Neural crest cell (in vitro differentiated cells): Measurements from ENCODE around the gene OR52A1. TPM values are rescaled to one million over a fixed set of nuclear protein-coding genes. Genes with fewer than 3 reads are reported as not detected.

Experiments
- DNase-seq: peaks from one replicate; pipeline ENCODE4 v3.0.0; 2021; ENCODE audit warnings: low read depth, mixed read lengths, low spot score
- H3K27ac Mint-ChIP-seq: one replicate; pipeline ENCODE4 v1.8.0; 2021; ENCODE audit warnings: mild to moderate bottlenecking, mixed read lengths; ENCODE audit not compliant: unreplicated experiment
- H3K27me3 Mint-ChIP-seq: 2 replicates; pipeline ENCODE4 v1.8.0; 2021; ENCODE audit warnings: low read depth, mild to moderate bottlenecking, mixed read lengths
- H3K36me3 Mint-ChIP-seq: 2 replicates; pipeline ENCODE4 v1.8.0; 2021; ENCODE audit warnings: low read depth, mild to moderate bottlenecking, mixed read lengths
- H3K4me1 Mint-ChIP-seq: 2 replicates; pipeline ENCODE4 v1.8.0; 2021; ENCODE audit warnings: mixed read lengths
- H3K4me3 Mint-ChIP-seq: one replicate; pipeline ENCODE4 v1.8.0; 2021; ENCODE audit warnings: mild to moderate bottlenecking, mixed read lengths
- H3K9me3 Mint-ChIP-seq: 2 replicates; pipeline ENCODE4 v1.8.0; 2021; ENCODE audit warnings: mixed read lengths
- total RNA-seq: library from RNA; stranded (reverse); gene quantifications from 2 replicates; pipeline ENCODE4 v1.2.1, GENCODE V29; 2021
- TF ChIP-seq, protein P1 (sequence below): fragments of 200-600 bp; sonication (generic); conservative IDR thresholded peaks from 2 replicates; pipeline ENCODE4 v1.5.0; 2021; ENCODE audit warnings: antibody characterized with exemption, mild to moderate bottlenecking

The OR52A1 gene
- total RNA-seq, 1 donor from 2014 or later: not detected

DNA sequence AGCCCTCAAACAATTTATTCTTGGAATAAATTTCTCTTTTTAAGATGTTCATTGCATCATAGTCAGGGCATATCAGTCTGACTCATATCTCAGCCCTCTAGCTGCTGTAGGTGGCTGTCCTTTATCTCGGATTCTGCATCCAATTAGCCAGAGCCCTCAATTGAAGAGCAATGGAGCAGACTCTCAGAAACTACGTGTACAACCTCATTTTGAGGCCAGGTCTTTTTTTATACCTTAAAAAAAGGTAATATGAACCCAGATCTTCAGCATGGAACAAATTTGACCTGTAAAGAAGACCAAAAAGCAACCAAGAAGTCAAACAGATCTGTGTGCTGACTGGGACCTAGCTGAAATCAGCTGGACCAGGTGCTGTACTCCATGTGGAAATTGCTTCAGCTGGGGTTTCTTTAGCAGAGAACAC lies 25.1 kb downstream of the OR52A1 start:
- TF ChIP-seq, protein P1, sequence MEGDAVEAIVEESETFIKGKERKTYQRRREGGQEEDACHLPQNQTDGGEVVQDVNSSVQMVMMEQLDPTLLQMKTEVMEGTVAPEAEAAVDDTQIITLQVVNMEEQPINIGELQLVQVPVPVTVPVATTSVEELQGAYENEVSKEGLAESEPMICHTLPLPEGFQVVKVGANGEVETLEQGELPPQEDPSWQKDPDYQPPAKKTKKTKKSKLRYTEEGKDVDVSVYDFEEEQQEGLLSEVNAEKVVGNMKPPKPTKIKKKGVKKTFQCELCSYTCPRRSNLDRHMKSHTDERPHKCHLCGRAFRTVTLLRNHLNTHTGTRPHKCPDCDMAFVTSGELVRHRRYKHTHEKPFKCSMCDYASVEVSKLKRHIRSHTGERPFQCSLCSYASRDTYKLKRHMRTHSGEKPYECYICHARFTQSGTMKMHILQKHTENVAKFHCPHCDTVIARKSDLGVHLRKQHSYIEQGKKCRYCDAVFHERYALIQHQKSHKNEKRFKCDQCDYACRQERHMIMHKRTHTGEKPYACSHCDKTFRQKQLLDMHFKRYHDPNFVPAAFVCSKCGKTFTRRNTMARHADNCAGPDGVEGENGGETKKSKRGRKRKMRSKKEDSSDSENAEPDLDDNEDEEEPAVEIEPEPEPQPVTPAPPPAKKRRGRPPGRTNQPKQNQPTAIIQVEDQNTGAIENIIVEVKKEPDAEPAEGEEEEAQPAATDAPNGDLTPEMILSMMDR: no peak
- Mint-ChIP-seq H3K4me1 (no peaks in the 10 kb centered on the region), H3K27me3 (peaks cover 4% of the 10 kb centered on the region), H3K4me3 (no peak overlapping the region), H3K9me3 (no peaks in the 10 kb centered on the region), H3K27ac (no peak overlapping the region), H3K36me3 (no peaks in the 10 kb centered on the region)
- no peak for DNase-seq

DNA sequence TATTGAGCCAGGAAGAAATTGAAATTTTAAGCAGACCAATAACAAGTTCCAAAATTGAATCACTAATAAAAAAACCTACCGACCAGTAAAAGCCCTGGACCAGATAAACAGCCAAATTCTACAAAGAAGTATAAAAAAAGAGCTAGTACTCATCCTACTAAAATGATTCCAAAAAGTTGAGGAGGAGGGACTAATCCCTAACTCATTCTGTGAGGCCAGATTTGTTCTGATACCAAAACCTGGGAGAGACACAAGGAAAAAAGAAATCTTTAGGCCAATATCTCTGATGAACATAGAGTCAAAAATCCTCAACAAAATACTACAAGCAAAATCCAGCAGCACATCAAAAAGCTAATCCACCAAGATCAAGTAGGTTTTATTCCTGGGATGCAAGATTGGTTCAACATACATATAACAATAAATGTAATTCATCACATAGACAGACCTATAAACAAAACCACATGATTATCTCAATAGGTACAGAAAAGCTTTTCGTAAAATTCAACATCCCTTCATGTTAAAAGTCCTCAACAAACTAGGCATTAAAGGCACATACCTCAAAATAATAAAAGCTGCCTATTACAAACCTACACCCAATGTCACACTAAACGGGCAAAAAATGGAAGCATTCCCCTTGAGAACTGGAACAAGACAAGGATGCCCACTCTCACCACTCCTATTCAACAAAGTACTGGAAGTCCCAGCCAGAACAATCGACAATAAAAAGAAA lies 29.5 kb downstream of the OR52A1 start:
- DNase-seq: no peak
- no peak overlapping the region for H3K27ac Mint-ChIP-seq
- TF ChIP-seq, protein P1: no peak

DNA sequence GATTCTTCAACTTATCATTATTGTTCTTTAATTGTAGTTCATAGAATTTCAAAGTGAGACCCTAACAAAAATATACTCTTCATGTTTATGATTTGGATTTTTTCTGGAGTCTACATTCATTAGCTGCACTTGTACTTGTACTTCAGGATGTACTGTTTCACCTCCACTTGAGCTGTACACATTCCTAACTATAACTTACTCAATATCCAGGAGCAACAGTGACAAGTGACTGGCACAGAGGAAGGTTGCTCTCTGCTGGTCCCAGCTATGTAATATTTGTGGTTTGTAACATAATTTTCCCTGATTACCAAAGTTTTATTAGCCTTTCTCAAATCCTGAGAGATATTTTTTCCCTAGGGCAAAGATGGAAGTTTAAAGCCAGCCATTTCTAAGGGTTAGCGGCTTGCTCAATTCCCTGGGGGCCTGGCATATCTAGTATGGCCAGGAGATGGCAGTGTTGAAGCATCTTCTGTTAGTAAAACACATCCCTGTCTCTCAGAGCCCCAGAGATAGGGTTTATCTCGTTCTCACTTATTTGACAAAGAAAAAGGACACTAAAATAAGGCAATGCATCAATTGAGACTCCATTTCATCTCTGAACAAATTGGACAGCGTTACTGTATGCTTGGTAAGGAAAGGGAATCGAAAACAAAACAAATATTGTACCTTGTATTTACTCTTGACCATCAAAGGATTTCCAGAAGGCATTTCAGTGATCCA lies 30.6 kb downstream of the OR52A1 start:
- H3K36me3 Mint-ChIP-seq: no peaks in the 10 kb centered on the region
- TF ChIP-seq, protein P1: peak; percentile 92
- DNase-seq: peak; percentile 69
- no peak overlapping the region for H3K27ac Mint-ChIP-seq
- H3K4me1 Mint-ChIP-seq: no peaks in the 10 kb centered on the region
- H3K27me3 Mint-ChIP-seq: peaks cover 19% of the 10 kb centered on the region
- H3K4me3 Mint-ChIP-seq: no peak overlapping the region
- H3K9me3 Mint-ChIP-seq: no peaks in the 10 kb centered on the region

More for the DNA sequence above, 29.5 kb downstream of the OR52A1 start:
- H3K27me3 Mint-ChIP-seq: peaks cover 19% of the 10 kb centered on the region
- no peaks in the 10 kb centered on the region for H3K4me1 Mint-ChIP-seq
- no peak overlapping the region for H3K4me3 Mint-ChIP-seq
- no peaks in the 10 kb centered on the region for H3K9me3 Mint-ChIP-seq
- H3K36me3 Mint-ChIP-seq: no peaks in the 10 kb centered on the region

DNA sequence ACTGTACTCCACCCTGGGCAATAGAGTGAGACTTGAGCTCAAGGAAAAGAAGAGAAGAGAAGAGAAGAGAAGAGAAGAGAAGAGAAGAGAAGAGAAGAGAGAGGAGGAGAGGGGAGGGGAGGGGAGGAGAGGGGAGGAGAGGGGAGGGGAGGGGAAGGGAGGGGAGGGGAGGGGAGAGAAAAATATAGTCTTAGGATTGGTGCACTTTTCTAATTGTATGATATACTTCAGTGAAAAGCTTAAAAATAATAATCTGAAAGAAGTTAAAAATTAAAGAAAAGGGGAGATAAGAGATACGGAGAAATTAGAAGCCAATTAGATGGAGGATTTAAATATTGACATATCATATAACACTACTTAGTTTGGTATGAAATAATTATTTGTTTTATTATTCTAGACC lies 35.7 kb downstream of the OR52A1 start:
- Mint-ChIP-seq H3K4me3 (no peak overlapping the region), H3K27me3 (peaks cover 18% of the 10 kb centered on the region), H3K9me3 (no peaks in the 10 kb centered on the region), H3K27ac (no peak overlapping the region), H3K4me1 (no peaks in the 10 kb centered on the region), H3K36me3 (no peaks in the 10 kb centered on the region)
- no peak for DNase-seq
- TF ChIP-seq, protein P1: no peak

DNA sequence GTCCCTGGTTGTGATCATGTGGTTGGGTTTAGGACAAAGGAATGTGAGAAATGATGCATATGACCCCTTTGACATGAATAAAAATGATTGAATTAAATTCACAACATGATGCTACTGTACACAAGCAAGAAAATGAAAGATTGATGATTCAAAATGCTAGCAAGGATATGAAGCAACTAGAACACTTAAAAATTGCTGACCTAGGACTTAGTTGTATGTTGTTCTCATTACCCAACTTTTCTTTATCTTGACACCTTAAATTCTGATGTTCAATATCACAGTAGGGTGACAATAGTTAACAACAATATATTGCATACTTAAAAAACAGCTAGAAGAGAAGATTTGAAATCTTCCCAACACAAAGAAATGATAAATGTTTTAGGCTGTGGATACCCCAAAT lies 37.0 kb downstream of the OR52A1 start:
- Mint-ChIP-seq H3K9me3 (no peaks in the 10 kb centered on the region), H3K4me1 (no peaks in the 10 kb centered on the region), H3K36me3 (no peaks in the 10 kb centered on the region), H3K27ac (no peak overlapping the region), H3K4me3 (no peak overlapping the region), H3K27me3 (peaks cover 8% of the 10 kb centered on the region)
- TF ChIP-seq, protein P1: no peak
- no peak for DNase-seq
